H1 (cell line): ENCODE results near the gene PCSK1N. TPM values are rescaled to one million over a fixed set of nuclear protein-coding genes. Genes with fewer than 3 reads are reported as not detected.

ENCODE experiments used
- CTCF ChIA-PET: fragments of 300-600 bp; sonication (Branson Sonifier 250); formaldehyde crosslinking; loops from one replicate; lab custom pipeline; 2021; ENCODE audit not compliant: partially characterized antibody; lab: Charles Lee
- POLR2A ChIA-PET: fragments of 300-600 bp; sonication (Branson Sonifier 250); formaldehyde crosslinking; loops from one replicate; lab custom pipeline; 2021; ENCODE audit warnings: inconsistent platforms; ENCODE audit not compliant: partially characterized antibody; lab: Charles Lee
- DNase-seq, 2 experiments: peaks; one replicate each; pipeline versions ENCODE4 v3.0.0 to v3.0.0-alpha.2; 2010 to 2022; ENCODE audit warnings: low spot score in 2 of 2, low read depth in 1 of 2, mixed read lengths in 1 of 2
- FAIRE-seq: peaks from 2 replicates; lab custom pipeline; 2011; peaks lifted over from hg19 to GRCh38; lab: Jason Lieb, UNC
- H2AFZ ChIP-seq: 2 replicates; pipeline ENCODE4 v1.8.1; 2012; ENCODE audit warnings: low read length, inconsistent platforms
- H2AK5ac ChIP-seq: 2 replicates; pipeline ENCODE4 v1.6.1; 2013; ENCODE audit warnings: low read depth, low read length
- H2BK120ac ChIP-seq: replicated peaks from 2 replicates; pipeline ENCODE3; 2013; ENCODE audit warnings: low read depth, low read length, inconsistent platforms
- H2BK12ac ChIP-seq: 2 replicates; pipeline ENCODE4 v1.6.1; 2013; ENCODE audit warnings: low read depth, low read length
- H2BK15ac ChIP-seq: 2 replicates; pipeline ENCODE4 v1.6.1; 2013; ENCODE audit warnings: low read length
- H2BK20ac ChIP-seq: 2 replicates; pipeline ENCODE4 v1.6.1; 2013; ENCODE audit warnings: low read length
- H2BK5ac ChIP-seq: 2 replicates; pipeline ENCODE4 v1.6.1; 2013; ENCODE audit warnings: low read depth, low read length
- H3K14ac ChIP-seq: 2 replicates; pipeline ENCODE4 v1.6.1; 2013; ENCODE audit warnings: inconsistent platforms; ENCODE audit not compliant: insufficient read length
- H3K18ac ChIP-seq: 2 replicates; pipeline ENCODE4 v1.6.1; 2013; ENCODE audit warnings: low read length; ENCODE audit errors: extremely low read depth
- H3K23ac ChIP-seq: 2 replicates; pipeline ENCODE4 v1.6.1; 2013; ENCODE audit warnings: inconsistent platforms; ENCODE audit not compliant: insufficient read length
- H3K23me2 ChIP-seq: 2 replicates; pipeline ENCODE4 v1.6.1; 2013; ENCODE audit warnings: low read depth, low read length
- H3K27ac ChIP-seq: 2 replicates; pipeline ENCODE4 v1.6.1; 2011; ENCODE audit warnings: low read depth, low read length, inconsistent platforms
- H3K27me3 ChIP-seq, 4 experiments: replicated peaks in 1 of 4; 1 replicate in 1 of 4; 2 replicates in 3 of 4; pipeline versions ENCODE4 v1.6.1 to v1.8.1; 2011 to 2013; ENCODE audit warnings: low read length in 3 of 4, mild to moderate bottlenecking in 3 of 4, inconsistent platforms in 2 of 4, mixed read lengths in 2 of 4, moderate library complexity in 1 of 4; ENCODE audit not compliant: control insufficient read depth in 3 of 4, insufficient read depth in 3 of 4; ENCODE audit errors: extremely low read depth in 1 of 4
- H3K36me3 ChIP-seq, 4 experiments: 2 replicates each; pipeline versions ENCODE4 v1.6.1 to v1.8.1; 2011 to 2013; ENCODE audit warnings: mild to moderate bottlenecking in 4 of 4, low read length in 3 of 4, moderate library complexity in 2 of 4, control low read depth in 1 of 4, inconsistent platforms in 1 of 4; ENCODE audit not compliant: insufficient read depth in 4 of 4, control insufficient read depth in 2 of 4
- H3K4ac ChIP-seq: replicated peaks from 2 replicates; pipeline ENCODE3; 2013; ENCODE audit warnings: low read length, low read depth, mixed read lengths, inconsistent platforms; ENCODE audit not compliant: insufficient read length
- H3K4me1 ChIP-seq, 4 experiments: replicated peaks in 1 of 4; 1 replicate in 1 of 4; 2 replicates in 3 of 4; pipeline versions ENCODE4 v1.6.1 to v1.8.1; 2011 to 2013; ENCODE audit warnings: low read length in 3 of 4, inconsistent platforms in 2 of 4, mixed read lengths in 1 of 4; ENCODE audit not compliant: insufficient read depth in 4 of 4, control insufficient read depth in 3 of 4
- H3K4me2 ChIP-seq, 2 experiments: 2 replicates each; pipeline versions ENCODE4 v1.6.1 to v1.8.1; 2011 to 2013; ENCODE audit warnings: low read depth in 2 of 2, low read length in 2 of 2, control low read depth in 1 of 2, inconsistent platforms in 1 of 2, mild to moderate bottlenecking in 1 of 2; ENCODE audit not compliant: insufficient read depth in 1 of 2
- H3K4me3 ChIP-seq, 4 experiments: fragments of 200-600, 300-600 bp in 1 of 4; sonication (generic), shearing (Covaris generic), sonication (Bioruptor Twin) in 1 of 4; 2 replicates each; pipeline versions ENCODE4 v1.5.1 to v1.8.1; 2011 to 2016; ENCODE audit warnings: low read length in 4 of 4, low read depth in 3 of 4, control low read depth in 2 of 4, inconsistent platforms in 2 of 4, mild to moderate bottlenecking in 2 of 4, mixed read lengths in 1 of 4, moderate library complexity in 1 of 4; ENCODE audit not compliant: insufficient read depth in 2 of 4; ENCODE audit errors: extremely low read depth in 1 of 4
- H3K56ac ChIP-seq: replicated peaks from 2 replicates; pipeline ENCODE3; 2013; ENCODE audit warnings: low read depth, mild to moderate bottlenecking, mixed read lengths, low read length, inconsistent platforms; ENCODE audit not compliant: insufficient read length
- H3K79me1 ChIP-seq: 2 replicates; pipeline ENCODE4 v1.6.1; 2013; ENCODE audit warnings: low read depth, low read length, control low read depth
- H3K79me2 ChIP-seq, 2 experiments: 2 replicates each; pipeline versions ENCODE4 v1.6.1 to v1.8.1; 2012 to 2013; ENCODE audit warnings: low read length in 2 of 2, mild to moderate bottlenecking in 2 of 2, inconsistent platforms in 1 of 2; ENCODE audit not compliant: insufficient read depth in 2 of 2, control insufficient read depth in 1 of 2
- H3K9ac ChIP-seq, 4 experiments: replicated peaks in 1 of 4; 1 replicate in 1 of 4; 2 replicates in 3 of 4; pipeline versions ENCODE4 v1.6.1 to v1.8.1; 2011 to 2013; ENCODE audit warnings: low read depth in 3 of 4, low read length in 3 of 4, control low read depth in 2 of 4, mild to moderate bottlenecking in 2 of 4, moderate library complexity in 2 of 4, inconsistent platforms in 1 of 4; ENCODE audit errors: extremely low read depth in 1 of 4
- H3K9me3 ChIP-seq, 2 experiments: 2 replicates each; pipeline versions ENCODE4 v1.6.1 to v1.8.1; 2012 to 2013; ENCODE audit warnings: mild to moderate bottlenecking in 2 of 2, moderate library complexity in 2 of 2, control low read depth in 1 of 2, inconsistent platforms in 1 of 2, low read depth in 1 of 2, low read length in 1 of 2, mixed read lengths in 1 of 2; ENCODE audit not compliant: insufficient read depth in 2 of 2
- H4K20me1 ChIP-seq, 2 experiments: replicated peaks in 1 of 2; 2 replicates each; pipeline versions ENCODE3 to v1.8.1; 2011 to 2013; ENCODE audit warnings: inconsistent platforms in 2 of 2, low read length in 2 of 2, mild to moderate bottlenecking in 1 of 2; ENCODE audit not compliant: insufficient read depth in 2 of 2, control insufficient read depth in 1 of 2
- H4K5ac ChIP-seq: 2 replicates; pipeline ENCODE4 v1.6.1; 2013; ENCODE audit warnings: low read length, low read depth, mixed read lengths, inconsistent platforms; ENCODE audit not compliant: insufficient read length
- H4K8ac ChIP-seq: 2 replicates; pipeline ENCODE4 v1.8.0; 2013; ENCODE audit warnings: mild to moderate bottlenecking, moderate library complexity, low read length, inconsistent platforms; ENCODE audit not compliant: insufficient read depth; ENCODE audit errors: extremely low read depth
- H4K91ac ChIP-seq: replicated peaks from 2 replicates; pipeline ENCODE3; 2013; ENCODE audit warnings: low read length, mixed read lengths, inconsistent platforms; ENCODE audit not compliant: insufficient read length
- RAD21 ChIP-seq, 2 experiments: IDR thresholded peaks in 1 of 2; conservative IDR thresholded peaks in 1 of 2; 2 replicates each; pipeline ENCODE4 v1.6.1; 2011; ENCODE audit warnings: low read depth in 2 of 2, low read length in 2 of 2, improper control_type of control experiment in 1 of 2, inconsistent platforms in 1 of 2, mild to moderate bottlenecking in 1 of 2, moderate library complexity in 1 of 2
- SP4 ChIP-seq: IDR thresholded peaks from 2 replicates; pipeline ENCODE4 v1.6.1; 2012; ENCODE audit warnings: low read length, inconsistent platforms
- WGBS, 2 experiments: shearing (Covaris generic) in 1 of 2; methylation state at CpG; one replicate each; pipeline versions ENCODE4 v1.1.6 to v1.1.7; 2013 to 2015; ENCODE audit warnings: low lambda C conversion rate in 2 of 2, mixed read lengths in 2 of 2, inconsistent platforms in 1 of 2, low coverage in 1 of 2, missing lambda C conversion rate in 1 of 2; ENCODE audit not compliant: insufficient replicate concordance in 2 of 2, insufficient coverage in 1 of 2, insufficient read length in 1 of 2; ENCODE audit errors: extremely low coverage in 1 of 2, missing lambda C conversion rate in 1 of 2; 5-methylcytosine and 5-hydroxymethylcytosine counted together
- polyA plus RNA-seq, 7 experiments: library from polyadenylated mRNA; depleted of rRNA in 3 of 7; stranded (reverse) in 5 of 7; unstranded in 2 of 7; fragments of >200 nt in 5 of 7; fragments of 200-250 nt in 2 of 7; gene quantifications; 1 replicate in 5 of 7; 2 replicates in 1 of 7; 4 replicates in 1 of 7; pipeline versions ENCODE4 v1.2.1 to v1.2.3, GENCODE V29; 2011 to 2013; ENCODE audit warnings: missing spikeins in 2 of 7, mixed read lengths in 2 of 7
- total RNA-seq: library from RNA; stranded (reverse); fragmentation: NEBNext Ultra II Directional; extraction: Animal tissue kit (Norgen Biotek cat#: 25700); gene quantifications from 2 replicates; pipeline ENCODE4 v1.2.1, GENCODE V29; 2021

Gene PCSK1N
- total and polyA plus RNA-seq, 2 of the 8 experiments (the other 6 are each of a cell fraction or from before 2014, with no cell fraction given), result 3.6 to 4.5 TPM

DNA sequence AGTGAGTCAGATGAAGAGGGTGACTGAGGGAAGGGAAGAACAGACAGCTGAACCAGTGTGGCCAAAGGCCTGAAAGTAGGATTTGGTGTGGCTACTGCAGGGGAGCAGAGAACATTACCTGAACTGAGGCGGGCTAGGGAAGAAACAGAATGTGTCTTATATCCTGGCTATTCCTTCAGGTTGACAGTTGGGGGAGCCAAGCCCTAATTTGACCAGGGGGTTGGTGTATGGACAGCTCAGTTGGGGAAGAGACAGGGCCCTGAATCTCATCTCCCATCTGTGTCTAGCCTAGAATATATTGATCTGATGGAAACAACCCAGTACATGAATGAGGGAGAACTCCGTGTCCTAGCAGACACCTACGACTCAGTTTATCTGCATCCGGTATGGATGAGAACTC, 29.3 kb downstream of the PCSK1N start:
- no peaks in the 10 kb centered on the region; a peak in 2 of 7 replicates for H3K4me1 ChIP-seq
- H3K27ac ChIP-seq, result no peak overlapping the region
- no peak overlapping the region for H2BK5ac ChIP-seq
- H3K27me3 ChIP-seq, result no peaks in the 10 kb centered on the region
- no peak overlapping the region for H3K18ac ChIP-seq
- no peak overlapping the region for H3K4me2 ChIP-seq
- no peaks in the 10 kb centered on the region for H3K79me2 ChIP-seq
- H4K91ac ChIP-seq, result no peak overlapping the region
- H3K23ac ChIP-seq, result no peak overlapping the region
- H2BK12ac ChIP-seq, result no peak overlapping the region
- H3K9me3 ChIP-seq, result no peaks in the 10 kb centered on the region
- H2BK20ac ChIP-seq, result no peak overlapping the region
- DNase-seq (no peak), FAIRE-seq (no peak)
- H3K4me3 ChIP-seq, result no peak overlapping the region
- H3K79me1 ChIP-seq, result no peaks in the 10 kb centered on the region
- H4K8ac ChIP-seq, result no peak overlapping the region
- no peaks in the 10 kb centered on the region for H4K20me1 ChIP-seq
- no peaks in the 10 kb centered on the region; the same call in 1 of the 2 replicates for H3K23me2 ChIP-seq
- no peak overlapping the region for H3K14ac ChIP-seq
- WGBS, 2 experiments, result 90% methylated on average over 1 of the region's 4 CpGs; no CpG with 5 or more reads in 1 of the 2 experiments
- no peak overlapping the region for H3K4ac ChIP-seq
- H2AK5ac ChIP-seq, result no peak overlapping the region
- TF ChIP-seq RAD21 (IDR thresholded peaks at IDR 0.05 in 1 of 2, conservative IDR thresholded peaks at IDR 0.05 in 1 of 2; ENCODE audit: low read depth in 2 of 2, low read length in 2 of 2) (peak in 1 of 2 experiments; percentile 43; a peak in 2 of 4 replicates), SP4 (no peak)
- H3K9ac ChIP-seq, result no peak overlapping the region
- H2BK15ac ChIP-seq, result no peak overlapping the region
- no peak overlapping the region for H3K56ac ChIP-seq
- H2AFZ ChIP-seq, result no peak overlapping the region
- peaks cover 0 to 13% (median 4%) of the 10 kb centered on the region in 4 experiments; a peak in 5 of 8 replicates for H3K36me3 ChIP-seq
- CTCF ChIA-PET, result interaction anchor here (0.8 to 1.3 kb wide), 3 partner anchors 11 to 92 kb away, joined by 3 read pairs; partner anchors contain the start of gene PQBP1
- no peak overlapping the region for H4K5ac ChIP-seq
- H2BK120ac ChIP-seq, result no peak overlapping the region
- POLR2A ChIA-PET, result interaction anchor here (0.6 to 1.5 kb wide), 6 partner anchors 9 to 91 kb away, joined by 3 to 5 read pairs (median 3); partner anchors contain the start of genes PQBP1 and TIMM17B
